Head of caudate nucleus (tissue), 42 donors: Measurements from ENCODE around the gene SHTN1.
A peak's percentile ranks its signal among the peaks of the same experiment; 100 is the strongest.

ENCODE experiments used
- DNase-seq, 42 donors: peaks; one replicate each; pipeline versions ENCODE4 v3.0.0 to v3.0.0-alpha.2; 2020 to 2021; ENCODE audit warnings: mixed read lengths in 7 of 42
- intact Hi-C: fragments of 100-400 bp; cut with DNase I; formaldehyde crosslinking; loops from one replicate; pipeline ENCODE4 v1.15.0; 2022

SHTN1 gene

GRCh38 chr10:117005026-117005526 is at the start of gene SHTN1:
Gene SHTN1 (minus strand): TSS chr10:117005187. CDS start chr10:117005079, 108 bp downstream.
- intact Hi-C loops = loop anchor here (5.0 to 10.0 kb wide), 2 partner anchors 130 to 162 kb away; partner anchors contain the start of gene VAX1
- peak; percentile 56 to 92 (median 84) for DNase-seq

DNA sequence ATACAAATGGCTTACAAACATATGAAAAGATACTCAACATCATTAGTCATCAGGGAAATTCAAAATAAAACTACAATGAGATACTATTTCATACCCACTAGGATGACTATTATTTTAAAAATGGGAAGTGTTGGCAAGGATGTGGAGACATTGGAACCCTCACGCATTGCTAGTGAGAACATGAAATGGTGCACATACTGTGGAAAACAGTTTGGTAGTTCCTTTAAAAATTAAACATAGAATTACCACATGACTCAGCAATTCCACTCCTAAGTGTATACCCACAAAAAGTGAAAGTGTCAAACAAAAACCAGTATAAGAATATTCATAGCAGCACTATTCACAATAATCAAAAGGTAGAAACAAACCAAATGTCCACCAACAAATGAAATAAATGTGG is 48.5 kb upstream of the SHTN1 start:
- no peak for DNase-seq
- intact Hi-C loops = no loop called here

GRCh38 chr10:117047947-117048346 is 43.0 kb upstream of the SHTN1 start:
- intact Hi-C loops = no loop called here
- DNase-seq = no peak

DNA sequence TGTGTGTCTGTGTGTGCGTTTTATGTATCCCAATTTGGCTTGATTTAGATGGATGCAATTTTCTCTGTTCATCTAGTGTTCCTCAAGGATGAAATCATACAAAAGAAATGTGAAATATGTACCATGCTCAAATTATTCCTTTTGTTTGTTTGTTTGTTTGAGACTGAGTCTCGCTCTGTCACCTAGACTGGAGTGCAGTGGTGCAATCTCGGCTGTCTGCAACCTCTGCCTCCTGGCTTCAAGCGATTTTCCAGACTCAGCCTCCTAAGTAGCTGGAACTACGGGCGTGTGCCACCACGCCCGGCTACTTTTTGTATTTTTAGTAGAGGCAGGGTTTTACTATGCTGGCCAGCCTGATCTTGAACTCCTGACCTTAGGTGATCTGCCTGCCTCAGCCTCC is 11.3 kb upstream of the SHTN1 start:
- intact Hi-C loops = no loop called here
- no peak for DNase-seq

DNA sequence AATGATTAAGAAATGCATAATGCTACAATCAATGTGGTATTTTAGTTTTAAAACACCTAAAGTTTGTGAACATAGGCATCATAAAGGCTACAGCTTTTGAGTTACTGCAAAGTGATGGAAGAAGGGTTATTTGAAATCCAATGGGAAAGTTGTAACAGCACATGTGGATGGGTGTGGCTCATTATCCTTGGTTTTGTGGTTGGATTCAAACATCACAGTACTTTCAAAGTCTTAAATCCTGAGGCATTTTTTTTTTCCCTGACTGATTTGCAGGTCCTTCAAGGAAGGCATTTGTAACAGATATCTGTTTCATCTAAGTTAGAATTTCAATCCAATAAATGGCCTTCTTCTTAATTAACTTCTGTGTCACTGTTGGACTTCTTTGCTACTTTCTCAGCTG is 9.8 kb upstream of the SHTN1 start:
- DNase-seq = no peak
- intact Hi-C loops = no loop called here

GRCh38 chr10:117007080-117007479 is 2.1 kb upstream of the SHTN1 start:
- intact Hi-C loops = loop anchor here (5.0 to 10.0 kb wide), 2 partner anchors 128 to 160 kb away; partner anchors contain the start of gene VAX1
- no peak for DNase-seq

DNA sequence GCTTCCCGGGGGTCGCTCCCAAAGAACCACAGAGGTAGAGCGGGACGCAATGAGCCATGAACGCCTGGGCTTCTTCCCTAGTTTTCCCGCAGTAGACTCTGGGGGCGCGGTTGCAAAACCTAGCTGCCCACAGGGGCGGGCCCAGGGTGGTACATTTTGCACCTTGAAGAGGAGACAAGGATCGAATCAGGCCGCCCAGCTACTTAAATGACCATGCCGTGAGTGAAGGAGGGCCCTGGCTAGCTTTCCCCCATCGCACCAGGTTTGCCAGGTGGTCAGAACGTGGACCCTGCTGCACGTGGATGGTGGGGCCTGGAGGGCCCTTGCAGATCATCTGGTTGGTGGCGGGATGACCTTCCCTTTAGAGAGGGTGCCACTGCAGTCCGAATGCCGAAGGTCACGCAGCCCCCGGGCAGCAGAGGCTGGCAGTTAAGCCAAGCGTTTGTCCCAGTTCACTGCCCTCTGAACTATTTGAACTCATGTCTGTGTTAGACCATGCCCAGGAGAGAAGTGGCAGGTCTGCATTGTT is 604 bp upstream of the SHTN1 start:
- intact Hi-C loops = loop anchor here (5.0 to 10.0 kb wide), 2 partner anchors 129 to 162 kb away; partner anchors contain the start of gene VAX1
- peak in 38 of 42 donors; percentile 23 to 84 (median 55) for DNase-seq

GRCh38 chr10:117004227-117005025 is 561 bp downstream of the SHTN1 start:
- intact Hi-C loops = loop anchor here (5.0 to 10.0 kb wide), 2 partner anchors 130 to 163 kb away; partner anchors contain the start of gene VAX1
- peak; percentile 45 to 87 (median 71) for DNase-seq

DNA sequence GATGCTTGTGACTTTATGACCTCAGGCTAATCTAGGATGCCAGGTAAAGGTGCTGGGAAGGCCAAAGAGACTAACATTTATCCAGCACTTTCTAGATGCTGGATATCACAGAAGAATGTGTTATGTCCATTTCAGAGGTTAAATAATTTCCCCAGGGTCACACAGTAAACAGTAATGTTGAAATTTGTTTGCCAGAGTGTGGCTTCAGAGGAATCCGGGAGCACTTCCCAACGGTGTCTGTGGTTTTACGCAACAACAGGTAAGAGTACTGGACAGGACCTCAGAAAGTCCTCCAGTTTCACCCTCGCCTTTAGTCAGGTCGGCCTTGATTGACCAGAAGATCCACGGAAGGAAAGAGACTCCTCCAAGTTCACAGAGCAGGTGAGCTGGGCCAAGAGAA is 1.7 kb downstream of the SHTN1 start:
- DNase-seq = no peak
- intact Hi-C loops = loop anchor here (10.0 kb wide), 1 partner anchor 131 kb away; the partner anchor contains the start of gene VAX1

DNA sequence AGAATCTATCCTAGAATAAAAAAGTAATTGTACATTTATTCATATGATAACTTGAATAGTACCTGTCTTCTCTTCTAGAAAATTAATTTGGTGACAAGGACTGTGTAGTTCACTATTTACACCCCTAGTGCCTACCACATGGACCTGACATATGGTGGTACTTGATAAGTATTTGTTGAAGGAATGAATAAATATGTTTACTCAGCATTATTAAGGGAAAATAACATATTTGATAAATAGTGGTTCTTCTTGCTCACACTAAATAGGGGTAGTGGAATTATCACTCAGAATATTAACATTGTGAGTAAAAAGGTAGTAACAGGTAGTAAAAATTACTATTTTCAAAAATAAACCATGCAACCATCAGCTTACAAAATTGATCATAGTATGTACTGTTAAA is 2.8 kb downstream of the SHTN1 start:
- no peak for DNase-seq
- intact Hi-C loops = loop anchor here (10.0 kb wide), 1 partner anchor 133 kb away; the partner anchor contains the start of gene VAX1

DNA sequence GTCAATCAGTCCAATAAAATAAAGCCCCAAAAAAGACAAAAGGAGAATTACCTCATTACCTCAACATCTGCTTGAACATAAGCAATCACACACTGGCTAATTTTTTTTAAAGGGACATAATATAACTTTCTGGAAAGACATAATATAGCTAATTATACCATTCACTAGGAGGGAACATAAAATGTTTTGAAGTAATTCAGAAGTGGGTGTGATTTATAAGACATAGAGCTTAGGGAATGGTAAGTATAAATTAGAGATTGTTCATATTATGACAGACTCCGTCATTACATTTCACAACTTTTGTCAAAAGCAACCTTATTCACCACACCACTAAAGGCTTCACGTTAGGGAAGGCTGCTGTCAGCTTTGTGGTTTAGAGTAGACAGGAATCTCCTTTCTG is 3.8 kb downstream of the SHTN1 start:
- no peak for DNase-seq
- intact Hi-C loops = loop anchor here (10.0 kb wide), 1 partner anchor 134 kb away; the partner anchor contains the start of gene VAX1

- intact Hi-C loops = loop anchor here (10.0 kb wide), 1 partner anchor 134 kb away; the partner anchor contains the start of gene VAX1
- DNase-seq = peak in 26 of 42 donors; percentile 29 to 86 (median 52)
Measured at GRCh38 chr10:117000580-117000979, 4.4 kb downstream of the SHTN1 start.

DNA sequence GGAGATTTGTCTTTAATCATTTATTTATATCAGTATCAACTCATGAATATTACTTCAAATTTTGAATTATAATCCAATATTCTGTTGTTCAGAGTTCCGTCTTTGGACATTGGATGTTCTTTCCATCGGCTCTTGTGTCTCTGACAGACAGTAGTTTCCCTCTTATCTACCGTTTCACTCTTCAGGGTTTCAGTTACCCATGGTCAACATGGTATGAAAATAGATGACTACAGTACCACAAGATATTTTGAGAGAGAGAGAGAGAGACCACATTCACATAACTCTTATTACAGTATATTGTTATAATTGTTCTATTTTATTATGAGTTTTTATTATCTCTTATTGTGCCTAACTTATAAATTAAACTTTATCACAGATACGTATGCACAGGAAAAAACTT is 6.8 kb downstream of the SHTN1 start:
- no peak for DNase-seq
- intact Hi-C loops = no loop called here

GRCh38 chr10:116997015-116997414 is 8.0 kb downstream of the SHTN1 start:
- DNase-seq = no peak
- intact Hi-C loops = no loop called here

DNA sequence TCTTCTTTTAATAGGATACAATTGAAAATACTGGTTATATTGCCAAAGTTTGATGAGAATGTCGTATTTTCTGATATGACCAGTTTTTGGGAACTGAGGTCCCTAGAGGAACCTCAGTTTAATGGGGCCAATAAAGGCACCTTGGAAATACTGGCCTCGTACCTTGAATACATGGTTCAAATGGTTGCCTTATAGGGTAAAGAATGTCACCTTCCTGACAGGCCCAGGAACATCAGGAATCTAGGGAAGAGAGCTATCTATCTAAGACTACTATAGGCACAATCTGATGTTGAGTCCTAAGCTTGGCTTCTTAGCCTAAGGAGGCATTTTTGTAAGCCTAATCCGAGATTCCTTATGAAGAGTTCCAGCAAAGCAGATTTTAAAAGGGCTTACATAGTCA is 9.3 kb downstream of the SHTN1 start:
- intact Hi-C loops = no loop called here
- no peak for DNase-seq

GRCh38 chr10:116994113-116994890 is 10.7 kb downstream of the SHTN1 start:
- no peak for DNase-seq
- intact Hi-C loops = no loop called here

GRCh38 chr10:116993610-116994009 is 11.4 kb downstream of the SHTN1 start:
- intact Hi-C loops = no loop called here
- DNase-seq = no peak

GRCh38 chr10:116992183-116992582 is 12.8 kb downstream of the SHTN1 start:
- no peak for DNase-seq
- intact Hi-C loops = no loop called here

- intact Hi-C loops = no loop called here
- no peak for DNase-seq
Measured at GRCh38 chr10:116990276-116990800, 14.6 kb downstream of the SHTN1 start.
